ENCODE measurements around the gene OXSR1. TPM values are rescaled to one million over a fixed set of nuclear protein-coding genes. Genes with fewer than 3 reads are reported as not detected.

The OXSR1 gene
- total and polyA plus RNA-seq, 2 experiments from 2014 or later, result 16.0 to 41.1 TPM

DNA sequence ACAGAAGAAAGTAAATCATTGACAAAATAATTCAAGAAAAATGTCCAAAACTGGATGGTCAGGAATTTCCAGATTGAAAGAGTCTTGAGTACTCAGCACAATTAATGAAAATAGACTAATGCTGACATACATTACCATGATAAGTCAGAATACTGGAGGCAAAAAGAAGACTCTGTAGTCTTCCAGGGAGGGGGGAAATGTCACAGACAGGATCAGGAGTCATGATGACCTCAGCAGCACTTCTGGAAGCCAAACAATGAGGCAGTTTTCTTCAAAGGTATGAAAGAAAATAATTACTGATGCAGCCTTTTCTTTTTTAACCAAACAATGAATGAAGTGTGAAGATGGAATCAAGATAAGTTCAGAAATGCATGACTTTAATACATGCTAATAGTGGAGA, 70.1 kb downstream of the OXSR1 start:
- no peaks in the 10 kb centered on the region for H3K27me3 Mint-ChIP-seq (ENCODE audit: insufficient read depth, low read depth, poor library complexity)
- Histone ChIP-seq H3K4me3 (no peak overlapping the region), H3K4me1 (ENCODE audit: insufficient read depth) (no peaks in the 10 kb centered on the region), H3K9me2 (ENCODE audit: insufficient read depth) (no peaks in the 10 kb centered on the region), H3K27ac (ENCODE audit: low read depth) (no peak overlapping the region), H3K4me2 (no peak overlapping the region), H2AFZ (no peak overlapping the region), H3F3A (replicated peaks; ENCODE audit: low read depth) (no peaks in the 10 kb centered on the region), H3K27me3 (ENCODE audit: insufficient read depth) (no peaks in the 10 kb centered on the region), H3K36me3 (ENCODE audit: insufficient read depth) (no peaks in the 10 kb centered on the region; the same call in 1 of the 2 replicates), H3K79me2 (replicated peaks; ENCODE audit: insufficient read depth) (no peaks in the 10 kb centered on the region), H4K20me1 (replicated peaks; ENCODE audit: insufficient read depth) (no peaks in the 10 kb centered on the region)
- H3K4me1 Mint-ChIP-seq, result no peaks in the 10 kb centered on the region
- H3K36me3 Mint-ChIP-seq (ENCODE audit: low read depth), result peaks cover 41% of the 10 kb centered on the region
- DNase-seq (ENCODE audit: low spot score) (no peak), ATAC-seq (no peak)
- TF ChIP-seq ZNF114 (CRISPR knock-in tag; IDR thresholded peaks at IDR 0.05) (no peak), STAT1 (IDR thresholded peaks at IDR 0.05; ENCODE audit: unreplicated experiment) (no peak), NANOG (IDR thresholded peaks at IDR 0.05; ENCODE audit: borderline replicate concordance) (no peak), POLR2AphosphoS5 (IDR thresholded peaks at IDR 0.05; ENCODE audit: low read depth) (no peak), JUNB (IDR thresholded peaks at IDR 0.05; ENCODE audit: unreplicated experiment) (no peak), EZH2phosphoT487 (IDR thresholded peaks at IDR 0.05; ENCODE audit: unreplicated experiment) (no peak), REST (IDR thresholded peaks at IDR 0.05; ENCODE audit: unreplicated experiment) (no peak), ZNF331 (CRISPR knock-in tag; IDR thresholded peaks at IDR 0.05; ENCODE audit: low read depth) (no peak), EZH2 (IDR thresholded peaks at IDR 0.05; ENCODE audit: low read depth, unreplicated experiment) (no peak), ETS1 (IDR thresholded peaks at IDR 0.05) (no peak), CREB1 (CRISPR knock-in tag; IDR thresholded peaks at IDR 0.05; ENCODE audit: low read depth) (no peak)
- TF ChIP-seq, protein P1, sequence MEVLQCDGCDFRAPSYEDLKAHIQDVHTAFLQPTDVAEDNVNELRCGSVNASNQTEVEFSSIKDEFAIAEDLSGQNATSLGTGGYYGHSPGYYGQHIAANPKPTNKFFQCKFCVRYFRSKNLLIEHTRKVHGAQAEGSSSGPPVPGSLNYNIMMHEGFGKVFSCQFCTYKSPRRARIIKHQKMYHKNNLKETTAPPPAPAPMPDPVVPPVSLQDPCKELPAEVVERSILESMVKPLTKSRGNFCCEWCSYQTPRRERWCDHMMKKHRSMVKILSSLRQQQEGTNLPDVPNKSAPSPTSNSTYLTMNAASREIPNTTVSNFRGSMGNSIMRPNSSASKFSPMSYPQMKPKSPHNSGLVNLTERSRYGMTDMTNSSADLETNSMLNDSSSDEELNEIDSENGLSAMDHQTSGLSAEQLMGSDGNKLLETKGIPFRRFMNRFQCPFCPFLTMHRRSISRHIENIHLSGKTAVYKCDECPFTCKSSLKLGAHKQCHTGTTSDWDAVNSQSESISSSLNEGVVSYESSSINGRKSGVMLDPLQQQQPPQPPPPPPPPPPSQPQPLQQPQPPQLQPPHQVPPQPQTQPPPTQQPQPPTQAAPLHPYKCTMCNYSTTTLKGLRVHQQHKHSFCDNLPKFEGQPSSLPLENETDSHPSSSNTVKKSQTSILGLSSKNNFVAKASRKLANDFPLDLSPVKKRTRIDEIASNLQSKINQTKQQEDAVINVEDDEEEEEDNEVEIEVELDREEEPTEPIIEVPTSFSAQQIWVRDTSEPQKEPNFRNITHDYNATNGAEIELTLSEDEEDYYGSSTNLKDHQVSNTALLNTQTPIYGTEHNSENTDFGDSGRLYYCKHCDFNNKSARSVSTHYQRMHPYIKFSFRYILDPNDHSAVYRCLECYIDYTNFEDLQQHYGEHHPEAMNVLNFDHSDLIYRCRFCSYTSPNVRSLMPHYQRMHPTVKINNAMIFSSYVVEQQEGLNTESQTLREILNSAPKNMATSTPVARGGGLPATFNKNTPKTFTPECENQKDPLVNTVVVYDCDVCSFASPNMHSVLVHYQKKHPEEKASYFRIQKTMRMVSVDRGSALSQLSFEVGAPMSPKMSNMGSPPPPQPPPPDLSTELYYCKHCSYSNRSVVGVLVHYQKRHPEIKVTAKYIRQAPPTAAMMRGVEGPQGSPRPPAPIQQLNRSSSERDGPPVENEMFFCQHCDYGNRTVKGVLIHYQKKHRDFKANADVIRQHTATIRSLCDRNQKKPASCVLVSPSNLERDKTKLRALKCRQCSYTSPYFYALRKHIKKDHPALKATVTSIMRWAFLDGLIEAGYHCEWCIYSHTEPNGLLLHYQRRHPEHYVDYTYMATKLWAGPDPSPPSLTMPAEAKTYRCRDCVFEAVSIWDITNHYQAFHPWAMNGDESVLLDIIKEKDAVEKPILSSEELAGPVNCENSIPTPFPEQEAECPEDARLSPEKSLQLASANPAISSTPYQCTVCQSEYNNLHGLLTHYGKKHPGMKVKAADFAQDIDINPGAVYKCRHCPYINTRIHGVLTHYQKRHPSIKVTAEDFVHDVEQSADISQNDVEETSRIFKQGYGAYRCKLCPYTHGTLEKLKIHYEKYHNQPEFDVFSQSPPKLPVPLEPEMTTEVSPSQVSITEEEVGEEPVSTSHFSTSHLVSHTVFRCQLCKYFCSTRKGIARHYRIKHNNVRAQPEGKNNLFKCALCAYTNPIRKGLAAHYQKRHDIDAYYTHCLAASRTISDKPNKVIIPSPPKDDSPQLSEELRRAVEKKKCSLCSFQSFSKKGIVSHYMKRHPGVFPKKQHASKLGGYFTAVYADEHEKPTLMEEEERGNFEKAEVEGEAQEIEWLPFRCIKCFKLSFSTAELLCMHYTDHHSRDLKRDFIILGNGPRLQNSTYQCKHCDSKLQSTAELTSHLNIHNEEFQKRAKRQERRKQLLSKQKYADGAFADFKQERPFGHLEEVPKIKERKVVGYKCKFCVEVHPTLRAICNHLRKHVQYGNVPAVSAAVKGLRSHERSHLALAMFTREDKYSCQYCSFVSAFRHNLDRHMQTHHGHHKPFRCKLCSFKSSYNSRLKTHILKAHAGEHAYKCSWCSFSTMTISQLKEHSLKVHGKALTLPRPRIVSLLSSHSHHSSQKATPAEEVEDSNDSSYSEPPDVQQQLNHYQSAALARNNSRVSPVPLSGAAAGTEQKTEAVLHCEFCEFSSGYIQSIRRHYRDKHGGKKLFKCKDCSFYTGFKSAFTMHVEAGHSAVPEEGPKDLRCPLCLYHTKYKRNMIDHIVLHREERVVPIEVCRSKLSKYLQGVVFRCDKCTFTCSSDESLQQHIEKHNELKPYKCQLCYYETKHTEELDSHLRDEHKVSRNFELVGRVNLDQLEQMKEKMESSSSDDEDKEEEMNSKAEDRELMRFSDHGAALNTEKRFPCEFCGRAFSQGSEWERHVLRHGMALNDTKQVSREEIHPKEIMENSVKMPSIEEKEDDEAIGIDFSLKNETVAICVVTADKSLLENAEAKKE (CRISPR knock-in tag; IDR thresholded peaks at IDR 0.05), result no peak
- TF ChIP-seq, protein P2, sequence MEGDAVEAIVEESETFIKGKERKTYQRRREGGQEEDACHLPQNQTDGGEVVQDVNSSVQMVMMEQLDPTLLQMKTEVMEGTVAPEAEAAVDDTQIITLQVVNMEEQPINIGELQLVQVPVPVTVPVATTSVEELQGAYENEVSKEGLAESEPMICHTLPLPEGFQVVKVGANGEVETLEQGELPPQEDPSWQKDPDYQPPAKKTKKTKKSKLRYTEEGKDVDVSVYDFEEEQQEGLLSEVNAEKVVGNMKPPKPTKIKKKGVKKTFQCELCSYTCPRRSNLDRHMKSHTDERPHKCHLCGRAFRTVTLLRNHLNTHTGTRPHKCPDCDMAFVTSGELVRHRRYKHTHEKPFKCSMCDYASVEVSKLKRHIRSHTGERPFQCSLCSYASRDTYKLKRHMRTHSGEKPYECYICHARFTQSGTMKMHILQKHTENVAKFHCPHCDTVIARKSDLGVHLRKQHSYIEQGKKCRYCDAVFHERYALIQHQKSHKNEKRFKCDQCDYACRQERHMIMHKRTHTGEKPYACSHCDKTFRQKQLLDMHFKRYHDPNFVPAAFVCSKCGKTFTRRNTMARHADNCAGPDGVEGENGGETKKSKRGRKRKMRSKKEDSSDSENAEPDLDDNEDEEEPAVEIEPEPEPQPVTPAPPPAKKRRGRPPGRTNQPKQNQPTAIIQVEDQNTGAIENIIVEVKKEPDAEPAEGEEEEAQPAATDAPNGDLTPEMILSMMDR (conservative IDR thresholded peaks at IDR 0.05; ENCODE audit: low read depth in 2 of 2), result no peak
- no peaks in the 10 kb centered on the region; the same call in 2 of the 3 replicates for H3K9me3 Mint-ChIP-seq
- no peak overlapping the region for H3K4me3 Mint-ChIP-seq
- H3K27ac Mint-ChIP-seq, result no peak overlapping the region
